HCT116 (cell line): ENCODE data around the gene ABHD12.

Experiments used
- EZH2 ChIP-seq: fragments of 200-600 bp; sonication (generic); IDR thresholded peaks from 2 replicates; pipeline ENCODE4 v1.6.1; 2017; ENCODE audit warnings: antibody characterized with exemption, mixed run types
- POLR2AphosphoS5 ChIP-seq: IDR thresholded peaks from 2 replicates; pipeline ENCODE4 v1.6.1; 2011; ENCODE audit warnings: mild to moderate bottlenecking, low read depth, low read length, moderate library complexity
- REST ChIP-seq: IDR thresholded peaks from 2 replicates; pipeline ENCODE4 v1.6.1; 2012; ENCODE audit warnings: low read depth

DNA sequence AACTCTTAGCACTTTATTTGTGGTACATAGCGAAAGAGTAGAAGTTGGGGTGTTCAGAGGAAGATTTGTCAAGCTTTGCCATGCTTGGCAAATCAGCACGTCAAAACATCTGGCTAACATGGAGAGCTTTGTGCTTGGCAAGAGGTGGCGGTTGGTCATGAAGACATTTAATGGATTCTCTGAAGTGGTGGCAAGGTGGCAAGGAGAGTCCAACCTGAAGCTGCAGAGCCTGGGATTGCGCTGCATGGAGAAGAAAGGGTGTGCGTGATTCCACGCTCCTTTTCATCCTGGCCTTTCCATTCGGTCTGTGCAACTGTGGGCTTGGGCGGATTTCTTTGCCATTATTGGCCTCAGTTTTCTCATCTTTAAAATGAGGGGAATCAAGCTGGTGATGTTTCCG, 139.6 kb downstream of the ABHD12 start:
- TF ChIP-seq POLR2AphosphoS5 (no peak), EZH2 (no peak), REST (no peak)
